GM10266 (cell line): ENCODE data around the gene ITSN2.

ENCODE experiments used
- DNase-seq: peaks from one replicate; pipeline ENCODE4 v3.0.0; 2012; ENCODE audit errors: extremely low spot score
- CTCF ChIP-seq: IDR thresholded peaks from 2 replicates; pipeline ENCODE4 v1.5.1; 2012; ENCODE audit warnings: mild to moderate bottlenecking, low read depth; ENCODE audit not compliant: control insufficient read depth, insufficient read depth; ENCODE audit errors: missing control alignments

ITSN2 gene

DNA sequence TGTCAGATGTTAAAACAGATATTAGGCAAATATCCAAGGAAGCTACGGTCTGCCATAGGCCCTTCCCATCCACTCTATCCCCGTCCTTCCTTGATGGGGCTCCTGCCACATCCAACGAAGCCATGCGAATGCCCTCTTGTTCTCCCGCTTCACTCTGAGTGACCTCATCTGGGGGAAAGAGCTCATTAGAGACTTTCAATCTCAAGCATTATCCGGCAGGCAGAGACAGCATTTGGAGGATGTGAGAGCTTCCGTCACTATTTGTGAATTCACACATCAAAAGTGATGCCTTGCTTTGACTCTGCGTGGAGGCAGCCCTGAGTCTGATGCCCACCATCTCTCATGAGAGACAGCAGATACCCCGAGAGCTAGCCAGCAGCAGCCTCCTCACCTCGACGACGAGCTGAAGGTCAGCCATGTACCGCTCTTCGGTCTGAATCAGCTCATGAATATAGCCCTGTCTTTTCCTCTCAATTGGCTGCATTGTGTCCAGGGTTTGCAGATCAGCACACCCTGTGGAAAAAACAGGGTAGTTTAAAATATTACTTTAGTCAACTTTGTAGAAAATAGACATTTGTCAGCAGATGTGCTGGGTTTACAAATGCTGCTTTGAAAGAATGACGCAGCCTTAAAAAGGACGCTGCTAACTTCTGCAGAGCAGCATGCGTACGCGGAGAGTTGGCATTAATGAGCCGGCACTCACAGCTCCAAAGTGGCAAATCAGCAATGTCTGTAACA is 139.6 kb downstream of the ITSN2 start:
- no peak for TF ChIP-seq CTCF
- no peak for DNase-seq

GRCh38 chr2:24214880-24215279 is 145.5 kb downstream of the ITSN2 start:
- peak; percentile 83 for DNase-seq
- TF ChIP-seq CTCF = no peak

DNA sequence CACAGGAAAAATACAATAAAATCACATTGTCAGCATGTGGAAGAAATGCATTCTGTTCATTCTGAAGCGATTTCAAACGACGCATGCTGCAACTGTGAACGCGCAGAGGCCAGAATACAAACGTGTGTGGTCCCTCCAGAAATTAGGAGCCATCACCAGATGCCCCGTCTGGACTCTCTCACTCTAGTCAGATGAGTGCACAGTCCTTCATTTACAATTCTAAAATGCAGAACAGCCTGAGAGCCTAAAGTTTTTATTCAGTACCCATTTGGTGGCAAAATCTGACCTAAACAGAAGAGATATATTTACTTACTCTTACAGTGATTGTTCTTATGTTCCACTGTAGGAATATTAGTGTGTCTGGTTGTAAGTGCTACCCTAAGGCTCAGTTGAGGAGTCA is 148.9 kb downstream of the ITSN2 start:
- DNase-seq = no peak
- no peak for TF ChIP-seq CTCF

- TF ChIP-seq CTCF = no peak
- DNase-seq = no peak
Measured at GRCh38 chr2:24210723-24211122, 149.6 kb downstream of the ITSN2 start.

- no peak for TF ChIP-seq CTCF
Measured at GRCh38 chr2:24210106-24210455, 150.3 kb downstream of the ITSN2 start.

GRCh38 chr2:24209389-24210105 is 150.8 kb downstream of the ITSN2 start:
- DNase-seq = no peak
- no peak for TF ChIP-seq CTCF

More at GRCh38 chr2:24210106-24210455, 150.3 kb downstream of the ITSN2 start:
- no peak for DNase-seq

GRCh38 chr2:24208490-24208889 is 151.8 kb downstream of the ITSN2 start:
- no peak for TF ChIP-seq CTCF
- no peak for DNase-seq
